WTC11 (cell line): ENCODE measurements around the gene GRIN3B.

Experiments
- AFF4 ChIP-seq: sonication (generic); formaldehyde crosslinking; IDR thresholded peaks from 2 replicates; pipeline ENCODE4 v1.8.1; 2023; ENCODE audit warnings: mild to moderate bottlenecking, missing genetic modification reagents, borderline replicate concordance
- ELF4 ChIP-seq: sonication (generic); formaldehyde crosslinking; IDR thresholded peaks from 2 replicates; pipeline ENCODE4 v1.8.1; 2022; ENCODE audit warnings: low read depth, mild to moderate bottlenecking, moderate library complexity, missing genetic modification reagents
- ESRRA ChIP-seq: sonication (generic); formaldehyde crosslinking; IDR thresholded peaks from 2 replicates; pipeline ENCODE4 v1.8.1; 2022; ENCODE audit warnings: mild to moderate bottlenecking, missing genetic modification reagents, borderline replicate concordance
- JUN ChIP-seq: sonication (generic); formaldehyde crosslinking; IDR thresholded peaks from 2 replicates; pipeline ENCODE4 v1.8.0; 2023; ENCODE audit warnings: mild to moderate bottlenecking, missing genetic modification reagents
- NFATC4 ChIP-seq: fragments of 250-450 bp; sonication (Bioruptor Pico); IDR thresholded peaks from 2 replicates; pipeline ENCODE4 v1.9.0; 2021; ENCODE audit warnings: mild to moderate bottlenecking
- TF ChIP-seq, protein P1 (sequence below): fragments of 200-600 bp; IDR thresholded peaks from 2 replicates; pipeline ENCODE4 v1.8.0; 2022; ENCODE audit warnings: antibody characterized with exemption

DNA sequence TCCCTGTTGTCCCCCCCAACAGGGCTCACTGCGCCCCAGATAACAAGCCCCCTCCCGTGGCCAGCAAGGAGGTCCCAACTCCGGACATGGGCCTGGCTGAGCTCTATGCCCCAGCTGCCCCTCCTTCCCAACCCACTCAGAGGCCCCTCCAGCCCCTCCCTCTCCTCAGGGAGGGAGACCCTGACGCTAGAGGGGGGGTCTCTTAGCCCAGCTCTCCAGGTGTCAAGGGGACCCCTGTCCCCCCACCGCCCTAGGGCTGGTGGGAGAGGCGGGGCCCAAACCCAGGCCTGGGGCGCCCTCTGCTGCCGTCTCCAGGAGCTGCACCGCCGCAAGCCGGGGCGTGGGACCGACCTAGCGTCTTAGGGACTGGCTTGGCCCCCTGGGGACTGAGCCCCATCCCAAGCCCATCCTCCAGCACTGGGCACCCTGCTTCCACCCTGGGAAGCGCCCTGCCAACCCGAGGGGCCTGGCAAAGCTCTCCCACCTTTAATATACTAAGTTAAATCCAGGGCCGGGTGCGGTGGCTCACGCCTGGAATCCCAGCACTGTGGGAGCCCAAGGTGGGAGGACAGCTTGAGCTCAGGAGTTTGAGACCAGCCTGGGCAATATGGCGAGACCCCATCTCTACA is 1.4 kb downstream of the GRIN3B start:
- TF ChIP-seq, protein P1, sequence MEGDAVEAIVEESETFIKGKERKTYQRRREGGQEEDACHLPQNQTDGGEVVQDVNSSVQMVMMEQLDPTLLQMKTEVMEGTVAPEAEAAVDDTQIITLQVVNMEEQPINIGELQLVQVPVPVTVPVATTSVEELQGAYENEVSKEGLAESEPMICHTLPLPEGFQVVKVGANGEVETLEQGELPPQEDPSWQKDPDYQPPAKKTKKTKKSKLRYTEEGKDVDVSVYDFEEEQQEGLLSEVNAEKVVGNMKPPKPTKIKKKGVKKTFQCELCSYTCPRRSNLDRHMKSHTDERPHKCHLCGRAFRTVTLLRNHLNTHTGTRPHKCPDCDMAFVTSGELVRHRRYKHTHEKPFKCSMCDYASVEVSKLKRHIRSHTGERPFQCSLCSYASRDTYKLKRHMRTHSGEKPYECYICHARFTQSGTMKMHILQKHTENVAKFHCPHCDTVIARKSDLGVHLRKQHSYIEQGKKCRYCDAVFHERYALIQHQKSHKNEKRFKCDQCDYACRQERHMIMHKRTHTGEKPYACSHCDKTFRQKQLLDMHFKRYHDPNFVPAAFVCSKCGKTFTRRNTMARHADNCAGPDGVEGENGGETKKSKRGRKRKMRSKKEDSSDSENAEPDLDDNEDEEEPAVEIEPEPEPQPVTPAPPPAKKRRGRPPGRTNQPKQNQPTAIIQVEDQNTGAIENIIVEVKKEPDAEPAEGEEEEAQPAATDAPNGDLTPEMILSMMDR, result peak; percentile 81
- TF ChIP-seq ESRRA (CRISPR knock-in tag) (no peak), JUN (no peak), ELF4 (CRISPR knock-in tag) (no peak), AFF4 (no peak), NFATC4 (no peak)
